Measurements from ENCODE around the gene DCHS1.

- TF ChIP-seq CTCF (IDR thresholded peaks at IDR 0.05) (no peak), POLR2AphosphoS5 (IDR thresholded peaks at IDR 0.05) (no peak), POLR2A (IDR thresholded peaks at IDR 0.05) (no peak)
Measured at GRCh38 chr11:6693342-6694228, 38.0 kb upstream of the DCHS1 start.
